PC-3 (cell line): ENCODE data around the gene TM9SF1. TPM values are rescaled to one million over a fixed set of nuclear protein-coding genes. Genes with fewer than 3 reads are reported as not detected.

ENCODE experiments used
- ATAC-seq: fragments of 200-7000 bp; cut with Tn5 transposase; 2 replicates; pipeline ENCODE4 v1.9.1; 2020; ENCODE audit warnings: mild to moderate bottlenecking, moderate library complexity
- BruUV-seq: library from RNA; stranded (reverse); fragments of 400-500 nt; replicated peaks from 2 replicates; lab custom pipeline; 2021; lab: Mats Ljungman, UMichigan
- CTCF ChIA-PET: fragments of 300-600 bp; sonication (Branson Sonifier 250); formaldehyde crosslinking; loops from one replicate; lab custom pipeline; 2022; ENCODE audit warnings: antibody characterized with exemption; lab: Charles Lee
- POLR2A ChIA-PET: fragments of 300-600 bp; sonication (Branson Sonifier 250); formaldehyde crosslinking; loops from one replicate; lab custom pipeline; 2022; ENCODE audit warnings: antibody characterized with exemption; ENCODE audit not compliant: unreplicated experiment; lab: Charles Lee
- DNase-seq: peaks from one replicate; pipeline ENCODE4 v3.0.0-alpha.2; 2015
- H2AFZ ChIP-seq: fragments of 300-600 bp; sonication (generic); 2 replicates; pipeline ENCODE4 v1.6.0; 2016; ENCODE audit warnings: antibody characterized with exemption, low read length
- H3F3A ChIP-seq: fragments of 300-600 bp; sonication (generic); one replicate; pipeline ENCODE4 v1.6.0; 2017; ENCODE audit warnings: antibody characterized with exemption, low read length, control low read depth, mild to moderate bottlenecking; ENCODE audit not compliant: unreplicated experiment
- H3K27ac ChIP-seq: fragments of 300-600 bp; sonication (generic); 2 replicates; pipeline ENCODE4 v1.5.1; 2016; ENCODE audit warnings: mild to moderate bottlenecking, low read length
- H3K27me3 ChIP-seq: fragments of 300-600 bp; sonication (generic); 2 replicates; pipeline ENCODE4 v1.6.1; 2016; ENCODE audit warnings: low read length, mixed read lengths
- H3K36me3 ChIP-seq: fragments of 300-600 bp; sonication (generic); 2 replicates; pipeline ENCODE4 v1.6.1; 2016; ENCODE audit warnings: low read depth, mixed run types, low read length, mixed read lengths
- H3K4me1 ChIP-seq: fragments of 300-600 bp; sonication (generic); 2 replicates; pipeline ENCODE4 v1.5.1; 2016; ENCODE audit warnings: low read length; ENCODE audit not compliant: insufficient read depth
- H3K4me2 ChIP-seq: fragments of 300-600 bp; sonication (generic); 2 replicates; pipeline ENCODE4 v1.6.0; 2016; ENCODE audit warnings: low read length
- H3K4me3 ChIP-seq: fragments of 300-600 bp; sonication (generic); 2 replicates; pipeline ENCODE4 v1.5.1; 2016; ENCODE audit warnings: mild to moderate bottlenecking, low read length, mixed read lengths
- H3K79me2 ChIP-seq: fragments of 300-600 bp; sonication (generic); 2 replicates; pipeline ENCODE4 v1.6.1; 2017; ENCODE audit warnings: low read length, mixed read lengths
- H3K9ac ChIP-seq: fragments of 300-600 bp; sonication (generic); 2 replicates; pipeline ENCODE4 v1.6.0; 2016; ENCODE audit warnings: mild to moderate bottlenecking, low read length
- H3K9me2 ChIP-seq: fragments of 300-600 bp; sonication (generic); replicated peaks from 2 replicates; pipeline ENCODE4 v1.6.1; 2016; ENCODE audit warnings: mixed run types, low read length, mixed read lengths
- H3K9me3 ChIP-seq: fragments of 300-600 bp; sonication (generic); 2 replicates; pipeline ENCODE4 v1.6.1; 2016; ENCODE audit warnings: low read length, mixed read lengths
- H4K20me1 ChIP-seq: fragments of 300-600 bp; sonication (generic); 2 replicates; pipeline ENCODE4 v1.6.1; 2016; ENCODE audit warnings: low read length, mixed read lengths
- EZH2 ChIP-seq: fragments of 300-600 bp; sonication (generic); IDR thresholded peaks from one replicate; pipeline ENCODE4 v1.6.1; 2017; ENCODE audit warnings: antibody characterized with exemption, mild to moderate bottlenecking, low read length; ENCODE audit not compliant: unreplicated experiment
- EZH2phosphoT487 ChIP-seq: fragments of 300-600 bp; sonication (generic); IDR thresholded peaks from 2 replicates; pipeline ENCODE4 v1.6.1; 2018; ENCODE audit warnings: mild to moderate bottlenecking, antibody characterized with exemption, low read length, borderline replicate concordance
- intact Hi-C: fragments of 100-400 bp; cut with micrococcal nuclease; formaldehyde crosslinking; loops from 2 replicates; pipeline ENCODE4 v1.9.0; 2023
- total RNA-seq: library from RNA; depleted of rRNA; stranded (reverse); fragments of >200 nt; gene quantifications from 2 replicates; pipeline ENCODE4 v1.2.3, GENCODE V29; 2014
- TF ChIP-seq, protein P1 (sequence below): fragments of 300-600 bp; sonication (generic); conservative IDR thresholded peaks from 2 replicates; pipeline ENCODE4 v1.5.1; 2017; ENCODE audit warnings: antibody characterized with exemption, low read depth, mild to moderate bottlenecking, low read length

Gene TM9SF1
- total RNA-seq, 1 experiment from 2014 or later, result 52.1 TPM

DNA sequence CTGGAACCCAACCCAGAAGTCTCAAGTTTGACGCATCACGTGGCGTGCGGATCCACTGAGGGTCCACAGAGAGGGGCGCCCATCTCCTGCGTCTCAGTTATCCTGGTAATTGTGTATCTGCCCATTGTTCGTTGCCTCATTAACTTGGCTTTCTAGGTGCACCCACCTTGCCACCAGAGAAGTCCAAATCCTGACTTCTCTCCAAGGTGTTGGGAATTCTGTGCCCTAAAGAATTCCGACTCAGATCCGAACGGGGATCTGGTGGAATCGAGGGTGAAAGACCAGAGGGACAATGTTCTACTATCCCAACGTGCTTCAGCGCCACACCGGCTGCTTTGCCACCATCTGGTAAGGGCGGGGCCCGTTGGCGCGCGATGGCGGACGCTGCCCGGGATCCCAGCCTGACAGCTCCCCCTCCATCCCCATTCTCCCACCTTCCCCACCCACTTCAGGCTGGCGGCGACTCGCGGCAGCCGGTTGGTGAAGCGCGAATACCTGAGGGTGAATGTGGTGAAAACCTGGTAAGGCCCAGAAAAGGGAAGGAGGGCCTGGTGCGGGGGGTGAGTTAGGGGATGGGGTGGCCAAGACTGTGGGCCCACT lies 22.9 kb downstream of the TM9SF1 start:
- Histone ChIP-seq H3K9me2 (no peaks in the 10 kb centered on the region), H3F3A (no peaks in the 10 kb centered on the region), H3K27ac (no peak overlapping the region), H3K4me3 (no peak overlapping the region), H2AFZ (no peak overlapping the region), H3K9ac (no peak overlapping the region), H3K4me2 (no peak overlapping the region), H3K9me3 (no peaks in the 10 kb centered on the region), H3K36me3 (no peaks in the 10 kb centered on the region), H4K20me1 (no peaks in the 10 kb centered on the region), H3K4me1 (no peaks in the 10 kb centered on the region), H3K79me2 (no peaks in the 10 kb centered on the region), H3K27me3 (no peaks in the 10 kb centered on the region)
- TF ChIP-seq EZH2 (no peak), EZH2phosphoT487 (no peak)
- TF ChIP-seq, protein P1, sequence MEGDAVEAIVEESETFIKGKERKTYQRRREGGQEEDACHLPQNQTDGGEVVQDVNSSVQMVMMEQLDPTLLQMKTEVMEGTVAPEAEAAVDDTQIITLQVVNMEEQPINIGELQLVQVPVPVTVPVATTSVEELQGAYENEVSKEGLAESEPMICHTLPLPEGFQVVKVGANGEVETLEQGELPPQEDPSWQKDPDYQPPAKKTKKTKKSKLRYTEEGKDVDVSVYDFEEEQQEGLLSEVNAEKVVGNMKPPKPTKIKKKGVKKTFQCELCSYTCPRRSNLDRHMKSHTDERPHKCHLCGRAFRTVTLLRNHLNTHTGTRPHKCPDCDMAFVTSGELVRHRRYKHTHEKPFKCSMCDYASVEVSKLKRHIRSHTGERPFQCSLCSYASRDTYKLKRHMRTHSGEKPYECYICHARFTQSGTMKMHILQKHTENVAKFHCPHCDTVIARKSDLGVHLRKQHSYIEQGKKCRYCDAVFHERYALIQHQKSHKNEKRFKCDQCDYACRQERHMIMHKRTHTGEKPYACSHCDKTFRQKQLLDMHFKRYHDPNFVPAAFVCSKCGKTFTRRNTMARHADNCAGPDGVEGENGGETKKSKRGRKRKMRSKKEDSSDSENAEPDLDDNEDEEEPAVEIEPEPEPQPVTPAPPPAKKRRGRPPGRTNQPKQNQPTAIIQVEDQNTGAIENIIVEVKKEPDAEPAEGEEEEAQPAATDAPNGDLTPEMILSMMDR, result no peak
- ChIA-PET CTCF (no interaction called here), POLR2A (no interaction called here)
- no TSS peak for BruUV-seq
- ATAC-seq, result no peak
- intact Hi-C loops, result no loop called here
- no peak for DNase-seq

DNA sequence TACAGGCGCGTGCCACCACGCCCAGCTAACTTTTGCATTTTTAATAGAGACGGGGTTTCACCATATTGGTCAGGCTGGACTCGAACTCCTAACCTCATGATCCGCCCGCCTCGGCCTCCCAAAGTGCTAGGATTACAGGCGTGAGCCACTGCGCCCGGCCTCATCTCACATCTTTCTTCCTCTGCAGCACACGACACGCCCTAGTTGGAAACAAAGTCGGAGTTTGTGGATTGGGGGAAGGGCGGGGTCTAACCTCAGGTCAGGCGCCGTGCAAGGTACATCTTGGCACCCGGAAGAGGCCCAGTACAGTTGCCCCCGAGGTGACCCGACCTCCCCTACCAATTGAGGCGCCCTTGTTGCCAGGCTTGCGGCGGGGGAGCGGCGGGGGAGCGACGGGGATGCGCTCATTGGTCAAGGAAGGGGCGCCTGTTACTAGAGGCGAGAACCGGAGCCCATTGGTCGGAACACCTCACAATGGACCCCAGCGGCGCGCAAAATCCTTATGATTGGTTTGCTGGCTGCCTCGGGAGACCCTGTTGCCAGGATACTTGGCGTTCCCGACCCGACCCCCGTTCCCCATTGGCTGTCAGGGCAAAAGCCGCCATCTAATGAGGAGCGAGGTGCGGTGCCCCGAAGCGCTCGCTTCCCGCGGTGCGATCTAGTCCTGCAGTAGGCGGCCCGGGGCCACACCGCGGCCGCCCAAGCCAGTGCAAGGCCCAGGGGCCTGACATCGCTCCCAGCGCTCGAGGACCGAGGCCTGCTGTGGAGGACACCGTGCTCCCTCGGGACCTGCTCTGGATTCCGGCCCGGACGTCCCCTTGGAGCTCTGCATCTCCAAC lies 23.6 kb downstream of the TM9SF1 start, which contains the start of gene REC8:
TSS of gene REC8 (plus strand) at position 659 of the 839 bp plus-strand sequence. CDS start 473 bp downstream, outside the sequence.
- ChIA-PET CTCF (no interaction called here), POLR2A (no interaction called here)
- BruUV-seq, result no TSS peak
- H3K9me3 ChIP-seq, result no peaks in the 10 kb centered on the region
- H3K4me2 ChIP-seq, result no peak within 1 kb of the TSS
- H3K79me2 ChIP-seq, result no peaks in the 10 kb centered on the region
- no peak within 1 kb of the TSS for H3K27ac ChIP-seq
- DNase-seq (no peak), ATAC-seq (no peak)
- intact Hi-C loops, result no loop called here
- no peaks in the 10 kb centered on the region for H4K20me1 ChIP-seq
- no peak within 1 kb of the TSS for H3K4me3 ChIP-seq
- no peak within 1 kb of the TSS for H3K9ac ChIP-seq
- H3F3A ChIP-seq, result no peaks in the 10 kb centered on the region
- no peaks in the 10 kb centered on the region for H3K36me3 ChIP-seq
- H3K9me2 ChIP-seq, result no peaks in the 10 kb centered on the region
- no peak within 1 kb of the TSS for H2AFZ ChIP-seq
- H3K4me1 ChIP-seq, result no peaks in the 10 kb centered on the region
- TF ChIP-seq EZH2 (no peak), EZH2phosphoT487 (no peak)
- TF ChIP-seq, protein P1, result no peak
- no peaks in the 10 kb centered on the region for H3K27me3 ChIP-seq
